MM.1S (cell line): ENCODE data around the gene SLFN5.

Experiments
- DNase-seq: peaks from one replicate; pipeline ENCODE4 v3.0.0-alpha.2; 2015
- H2AFZ ChIP-seq: fragments of 300-600 bp; sonication (generic); 2 replicates; pipeline ENCODE4 v1.6.0; 2016; ENCODE audit warnings: antibody characterized with exemption, low read length
- H3F3A ChIP-seq: fragments of 300-600 bp; sonication (generic); 2 replicates; pipeline ENCODE4 v1.6.1; 2016; ENCODE audit warnings: mild to moderate bottlenecking, antibody characterized with exemption, low read length, moderate library complexity, mixed read lengths; ENCODE audit not compliant: insufficient read depth
- H3K27ac ChIP-seq: fragments of 300-600 bp; sonication (generic); 2 replicates; pipeline ENCODE4 v1.5.1; 2016; ENCODE audit warnings: mild to moderate bottlenecking, low read length
- H3K27me3 ChIP-seq: fragments of 300-600 bp; sonication (generic); replicated peaks from 2 replicates; pipeline ENCODE4 v1.6.0; 2016; ENCODE audit warnings: low read length; ENCODE audit not compliant: insufficient read depth
- H3K36me3 ChIP-seq: fragments of 300-600 bp; sonication (generic); replicated peaks from 2 replicates; pipeline ENCODE4 v1.6.1; 2016; ENCODE audit warnings: mild to moderate bottlenecking, low read length, mixed read lengths; ENCODE audit not compliant: insufficient read depth
- H3K4me1 ChIP-seq: fragments of 300-600 bp; sonication (generic); 2 replicates; pipeline ENCODE4 v1.6.1; 2016; ENCODE audit warnings: low read length, mixed read lengths
- H3K4me2 ChIP-seq: fragments of 300-600 bp; sonication (generic); 2 replicates; pipeline ENCODE4 v1.6.0; 2016; ENCODE audit warnings: low read depth, low read length
- H3K4me3 ChIP-seq: fragments of 300-600 bp; sonication (generic); 2 replicates; pipeline ENCODE4 v1.5.1; 2016; ENCODE audit warnings: low read length, mixed read lengths
- H3K79me2 ChIP-seq: fragments of 300-600 bp; sonication (generic); 2 replicates; pipeline ENCODE4 v1.6.1; 2016; ENCODE audit warnings: mixed run types, low read length, mixed read lengths
- H3K9ac ChIP-seq: fragments of 300-600 bp; sonication (generic); 2 replicates; pipeline ENCODE4 v1.6.1; 2016; ENCODE audit warnings: low read length, mixed read lengths
- H3K9me2 ChIP-seq: fragments of 300-600 bp; sonication (generic); replicated peaks from 2 replicates; pipeline ENCODE4 v1.6.1; 2016; ENCODE audit warnings: mild to moderate bottlenecking, low read length, mixed read lengths; ENCODE audit not compliant: insufficient read depth
- H3K9me3 ChIP-seq: fragments of 300-600 bp; sonication (generic); replicated peaks from 2 replicates; pipeline ENCODE4 v1.6.1; 2016; ENCODE audit warnings: mild to moderate bottlenecking, low read length, mixed read lengths; ENCODE audit not compliant: insufficient read depth
- H4K20me1 ChIP-seq: fragments of 300-600 bp; sonication (generic); 2 replicates; pipeline ENCODE4 v1.6.1; 2016; ENCODE audit warnings: mild to moderate bottlenecking, low read length, moderate library complexity, mixed read lengths; ENCODE audit not compliant: insufficient read depth
- EZH2 ChIP-seq: fragments of 300-600 bp; sonication (generic); optimal IDR thresholded peaks from 2 replicates; pipeline ENCODE3; 2017; ENCODE audit warnings: low read depth, mild to moderate bottlenecking, antibody characterized with exemption, low read length, mixed read lengths
- EZH2phosphoT487 ChIP-seq: fragments of 300-600 bp; sonication (generic); IDR thresholded peaks from 2 replicates; pipeline ENCODE4 v1.6.1; 2018; ENCODE audit warnings: antibody characterized with exemption, low read length
- TF ChIP-seq, protein P1 (sequence below): fragments of 300-600 bp; sonication (generic); IDR thresholded peaks from 2 replicates; pipeline ENCODE4 v1.5.1; 2016; ENCODE audit warnings: antibody characterized with exemption, low read length, mixed read lengths

The SLFN5 gene

GRCh38 chr17:35239823-35240222 is 3.0 kb upstream of the SLFN5 start:
- TF ChIP-seq EZH2 = no peak
- no peak for TF ChIP-seq EZH2phosphoT487
- TF ChIP-seq, protein P1, sequence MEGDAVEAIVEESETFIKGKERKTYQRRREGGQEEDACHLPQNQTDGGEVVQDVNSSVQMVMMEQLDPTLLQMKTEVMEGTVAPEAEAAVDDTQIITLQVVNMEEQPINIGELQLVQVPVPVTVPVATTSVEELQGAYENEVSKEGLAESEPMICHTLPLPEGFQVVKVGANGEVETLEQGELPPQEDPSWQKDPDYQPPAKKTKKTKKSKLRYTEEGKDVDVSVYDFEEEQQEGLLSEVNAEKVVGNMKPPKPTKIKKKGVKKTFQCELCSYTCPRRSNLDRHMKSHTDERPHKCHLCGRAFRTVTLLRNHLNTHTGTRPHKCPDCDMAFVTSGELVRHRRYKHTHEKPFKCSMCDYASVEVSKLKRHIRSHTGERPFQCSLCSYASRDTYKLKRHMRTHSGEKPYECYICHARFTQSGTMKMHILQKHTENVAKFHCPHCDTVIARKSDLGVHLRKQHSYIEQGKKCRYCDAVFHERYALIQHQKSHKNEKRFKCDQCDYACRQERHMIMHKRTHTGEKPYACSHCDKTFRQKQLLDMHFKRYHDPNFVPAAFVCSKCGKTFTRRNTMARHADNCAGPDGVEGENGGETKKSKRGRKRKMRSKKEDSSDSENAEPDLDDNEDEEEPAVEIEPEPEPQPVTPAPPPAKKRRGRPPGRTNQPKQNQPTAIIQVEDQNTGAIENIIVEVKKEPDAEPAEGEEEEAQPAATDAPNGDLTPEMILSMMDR = no peak
- H3K4me2 ChIP-seq = no peak overlapping the region
- no peaks in the 10 kb centered on the region for H3K79me2 ChIP-seq
- H3K4me3 ChIP-seq = no peak overlapping the region
- no peaks in the 10 kb centered on the region for H3K9me2 ChIP-seq
- no peak overlapping the region for H3K27ac ChIP-seq
- no peaks in the 10 kb centered on the region for H3K9me3 ChIP-seq
- no peaks in the 10 kb centered on the region for H3K27me3 ChIP-seq
- H3K4me1 ChIP-seq = peaks cover 8% of the 10 kb centered on the region
- H4K20me1 ChIP-seq = no peaks in the 10 kb centered on the region
- peaks cover 31% of the 10 kb centered on the region for H3F3A ChIP-seq
- H3K36me3 ChIP-seq = no peaks in the 10 kb centered on the region
- no peak overlapping the region for H2AFZ ChIP-seq
- no peak overlapping the region for H3K9ac ChIP-seq
- no peak for DNase-seq

DNA sequence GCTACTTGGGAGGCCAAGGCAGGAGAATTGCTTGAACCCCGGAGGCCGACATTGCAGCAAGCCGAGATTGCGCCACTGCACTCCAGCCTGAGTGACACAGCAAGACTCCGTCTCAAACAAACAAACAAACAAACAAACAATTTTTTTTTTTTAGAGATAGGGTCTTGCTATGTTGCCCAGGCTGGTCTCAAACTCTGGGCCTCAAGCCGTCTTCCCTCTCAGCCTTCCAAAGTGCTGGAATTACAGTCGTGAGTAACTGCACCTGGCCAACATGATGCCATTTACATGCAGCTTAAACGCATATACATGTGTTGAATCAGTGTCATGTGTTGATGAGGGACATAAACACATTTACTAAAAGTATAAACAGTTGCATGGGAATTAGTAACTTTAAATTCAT is 2.0 kb upstream of the SLFN5 start:
- Histone ChIP-seq H3K4me3 (no peak overlapping the region), H3F3A (peaks cover 37% of the 10 kb centered on the region), H3K9ac (no peak overlapping the region), H2AFZ (no peak overlapping the region), H3K79me2 (no peaks in the 10 kb centered on the region), H3K4me2 (no peak overlapping the region), H3K9me3 (no peaks in the 10 kb centered on the region), H3K9me2 (no peaks in the 10 kb centered on the region), H3K27ac (no peak overlapping the region), H3K27me3 (no peaks in the 10 kb centered on the region), H4K20me1 (no peaks in the 10 kb centered on the region), H3K36me3 (no peaks in the 10 kb centered on the region), H3K4me1 (peaks cover 12% of the 10 kb centered on the region)
- DNase-seq = no peak
- TF ChIP-seq, protein P1 = no peak
- TF ChIP-seq EZH2phosphoT487 (no peak), EZH2 (no peak)

- peaks cover 37% of the 10 kb centered on the region for H3F3A ChIP-seq
- H4K20me1 ChIP-seq = no peaks in the 10 kb centered on the region
- H3K9me3 ChIP-seq = no peaks in the 10 kb centered on the region
- peak overlapping the region; percentile 76; the same call in 1 of the 2 replicates for H3K4me3 ChIP-seq
- H3K9ac ChIP-seq = no peak overlapping the region
- DNase-seq = no peak
- H3K36me3 ChIP-seq = no peaks in the 10 kb centered on the region
- no peak overlapping the region for H2AFZ ChIP-seq
- no peaks in the 10 kb centered on the region for H3K79me2 ChIP-seq
- H3K4me1 ChIP-seq = peaks cover 12% of the 10 kb centered on the region
- no peak overlapping the region; the same call in 1 of the 2 replicates for H3K27ac ChIP-seq
- H3K4me2 ChIP-seq = peak overlapping the region; percentile 94
- H3K9me2 ChIP-seq = no peaks in the 10 kb centered on the region
- no peaks in the 10 kb centered on the region for H3K27me3 ChIP-seq
- TF ChIP-seq EZH2phosphoT487 (no peak), EZH2 (no peak)
- TF ChIP-seq, protein P1 = no peak
These were observed 1.4 kb upstream of the SLFN5 start for GRCh38 chr17:35241520-35241919.
